ENCODE data around the gene PHACTR2.
"Not testable (repeated sequence)": the region's sequence is repeated elsewhere in the genome, so short reads cannot be mapped to it uniquely, and the experiment has no call there.

The PHACTR2 gene

DNA sequence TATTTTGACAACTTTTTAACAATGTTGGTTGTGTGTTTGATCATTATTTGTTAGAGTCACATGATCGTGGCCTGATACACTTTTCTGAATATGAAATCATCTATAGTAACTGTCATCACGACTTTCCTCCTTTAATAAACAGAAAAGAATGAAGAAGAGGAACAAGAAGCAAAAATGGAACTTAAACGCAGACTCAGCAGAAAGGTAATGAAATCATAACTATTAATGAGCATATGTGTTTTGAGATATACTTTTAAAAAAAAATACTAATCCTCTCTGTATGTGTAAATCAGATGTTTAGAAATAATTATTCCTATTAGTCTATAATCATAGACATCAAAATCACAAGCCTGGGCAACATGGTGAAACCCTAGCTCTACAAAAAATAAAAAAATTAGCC, 105.3 kb downstream of the PHACTR2 start:
- Histone ChIP-seq H3K27me3 (no peaks in the 10 kb centered on the region), H3K4me1 (peaks cover 0 to 18% (median 0%) of the 10 kb centered on the region in 4 donors), H3K27ac (peak overlapping the region; percentile 50 to 60), H3K36me3 (peaks cover 13 to 39% (median 19%) of the 10 kb centered on the region in 3 donors), H3K4me3 (no peak overlapping the region), H3K9me3 (peaks cover 0 to 8% (median 5%) of the 10 kb centered on the region in 3 donors)
- DNase-seq, result no peak
- intact Hi-C loops (cut with DNase I; ENCODE audit: low total_unique reads), result no loop called here
- TF ChIP-seq, protein P1, sequence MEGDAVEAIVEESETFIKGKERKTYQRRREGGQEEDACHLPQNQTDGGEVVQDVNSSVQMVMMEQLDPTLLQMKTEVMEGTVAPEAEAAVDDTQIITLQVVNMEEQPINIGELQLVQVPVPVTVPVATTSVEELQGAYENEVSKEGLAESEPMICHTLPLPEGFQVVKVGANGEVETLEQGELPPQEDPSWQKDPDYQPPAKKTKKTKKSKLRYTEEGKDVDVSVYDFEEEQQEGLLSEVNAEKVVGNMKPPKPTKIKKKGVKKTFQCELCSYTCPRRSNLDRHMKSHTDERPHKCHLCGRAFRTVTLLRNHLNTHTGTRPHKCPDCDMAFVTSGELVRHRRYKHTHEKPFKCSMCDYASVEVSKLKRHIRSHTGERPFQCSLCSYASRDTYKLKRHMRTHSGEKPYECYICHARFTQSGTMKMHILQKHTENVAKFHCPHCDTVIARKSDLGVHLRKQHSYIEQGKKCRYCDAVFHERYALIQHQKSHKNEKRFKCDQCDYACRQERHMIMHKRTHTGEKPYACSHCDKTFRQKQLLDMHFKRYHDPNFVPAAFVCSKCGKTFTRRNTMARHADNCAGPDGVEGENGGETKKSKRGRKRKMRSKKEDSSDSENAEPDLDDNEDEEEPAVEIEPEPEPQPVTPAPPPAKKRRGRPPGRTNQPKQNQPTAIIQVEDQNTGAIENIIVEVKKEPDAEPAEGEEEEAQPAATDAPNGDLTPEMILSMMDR (IDR thresholded peaks at IDR 0.05), result no peak

DNA sequence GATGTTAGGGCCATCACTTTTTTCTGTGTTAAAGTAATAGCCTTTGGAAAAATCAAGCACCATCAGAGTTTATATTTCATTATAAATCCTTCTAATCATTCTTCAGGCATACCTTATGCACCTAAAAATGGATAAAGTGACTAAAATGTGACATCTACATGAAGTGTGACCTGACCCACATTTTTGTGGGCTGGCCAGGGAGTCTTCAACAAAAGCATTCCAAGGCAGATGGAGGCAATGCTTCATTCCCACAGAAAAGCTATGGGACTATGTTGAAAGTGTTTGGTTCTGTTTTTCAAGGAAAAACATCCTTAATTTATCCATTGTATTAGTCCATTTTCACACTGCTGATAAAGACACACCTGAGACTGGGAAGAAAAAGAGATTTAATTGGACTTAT, 106.6 kb downstream of the PHACTR2 start:
- H3K36me3 ChIP-seq, result peaks cover 23 to 39% (median 28%) of the 10 kb centered on the region in 3 donors
- H3K4me1 ChIP-seq, result peaks cover 0 to 18% (median 0%) of the 10 kb centered on the region in 4 donors
- no peak overlapping the region for H3K27ac ChIP-seq
- DNase-seq, result no peak
- no peaks in the 10 kb centered on the region for H3K27me3 ChIP-seq
- H3K9me3 ChIP-seq, result peaks cover 0 to 8% (median 5%) of the 10 kb centered on the region in 3 donors
- TF ChIP-seq, protein P1 (IDR thresholded peaks at IDR 0.05), result no peak
- intact Hi-C loops (cut with DNase I; ENCODE audit: low total_unique reads), result no loop called here
- H3K4me3 ChIP-seq, result no peak overlapping the region

DNA sequence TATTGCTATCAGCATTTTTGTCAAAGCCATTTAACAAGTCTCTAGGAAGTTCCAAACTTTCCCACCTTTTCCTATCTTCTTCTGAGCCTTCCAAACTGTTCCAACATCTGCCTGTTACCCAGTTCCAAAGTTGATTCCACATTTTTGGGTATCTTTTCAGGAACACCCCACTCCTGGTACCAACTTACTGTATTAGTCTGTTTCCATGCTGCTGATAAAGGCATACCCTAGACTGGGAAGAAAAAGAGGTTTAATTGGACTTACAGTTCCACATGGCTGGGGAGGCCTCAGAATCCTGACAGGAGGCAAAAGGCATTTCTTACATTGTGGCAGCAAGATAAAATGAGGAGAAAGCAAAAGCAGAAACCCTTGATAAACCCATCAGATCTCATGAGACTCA, 108.6 kb downstream of the PHACTR2 start:
- H3K9me3 ChIP-seq; H3K27ac ChIP-seq; DNase-seq; H3K4me3 ChIP-seq; intact Hi-C loops (cut with DNase I; ENCODE audit: low total_unique reads); H3K27me3 ChIP-seq: not testable (repeated sequence)
- peaks cover 0 to 18% (median 0%) of the 10 kb centered on the region in 4 donors for H3K4me1 ChIP-seq
- peaks cover 36 to 56% (median 43%) of the 10 kb centered on the region in 3 donors for H3K36me3 ChIP-seq

DNA sequence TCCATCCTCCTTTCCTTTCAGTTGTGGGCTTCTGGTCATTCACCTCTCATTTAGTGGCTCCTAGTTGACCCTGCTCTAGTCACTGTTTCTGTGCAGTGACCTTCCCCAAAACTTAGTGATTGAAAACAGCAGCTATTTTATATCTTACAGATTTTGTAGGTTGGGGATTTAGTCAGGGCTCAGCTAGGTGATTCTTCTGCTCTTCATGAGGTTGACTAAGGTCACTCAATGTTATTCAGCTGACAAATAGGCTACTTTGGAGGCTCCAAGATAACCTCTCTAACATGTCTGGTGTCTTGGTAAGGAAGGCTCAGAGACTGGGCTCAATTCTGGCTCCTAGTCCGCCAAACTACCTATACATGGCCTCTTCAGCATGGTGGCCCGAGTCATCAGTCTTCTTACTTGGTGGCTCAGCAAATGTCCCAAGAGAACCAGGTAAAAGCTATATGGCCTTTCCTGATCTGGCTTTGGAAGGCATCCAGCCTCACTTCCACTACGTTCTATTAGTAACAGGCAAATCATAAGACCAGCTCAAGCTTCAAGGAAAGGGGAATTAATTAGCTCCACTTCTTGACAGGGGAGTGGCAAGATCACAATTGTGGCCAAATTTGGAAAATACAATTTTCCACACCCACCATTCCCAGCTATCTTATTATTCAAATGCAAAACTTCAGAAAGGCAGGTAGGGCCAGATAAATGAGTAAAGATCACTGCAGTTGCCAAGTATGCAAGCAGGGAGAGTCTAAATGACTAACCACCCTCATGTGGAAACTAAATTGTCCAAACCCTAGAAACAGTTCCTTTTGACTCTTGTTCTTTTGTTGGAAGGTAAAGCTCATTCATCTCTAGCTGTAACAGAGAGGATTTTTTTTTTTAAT, 114.9 kb downstream of the PHACTR2 start:
- H3K9me3 ChIP-seq, result peaks cover 0 to 5% (median 5%) of the 10 kb centered on the region in 3 donors
- TF ChIP-seq, protein P1 (IDR thresholded peaks at IDR 0.05), result no peak
- no peak overlapping the region for H3K4me3 ChIP-seq
- H3K36me3 ChIP-seq, result peaks cover 36 to 68% (median 44%) of the 10 kb centered on the region in 3 donors
- DNase-seq, result no peak
- no peak overlapping the region for H3K27ac ChIP-seq
- H3K27me3 ChIP-seq, result no peaks in the 10 kb centered on the region
- intact Hi-C loops (cut with DNase I; ENCODE audit: low total_unique reads), result no loop called here
- H3K4me1 ChIP-seq, result no peaks in the 10 kb centered on the region

DNA sequence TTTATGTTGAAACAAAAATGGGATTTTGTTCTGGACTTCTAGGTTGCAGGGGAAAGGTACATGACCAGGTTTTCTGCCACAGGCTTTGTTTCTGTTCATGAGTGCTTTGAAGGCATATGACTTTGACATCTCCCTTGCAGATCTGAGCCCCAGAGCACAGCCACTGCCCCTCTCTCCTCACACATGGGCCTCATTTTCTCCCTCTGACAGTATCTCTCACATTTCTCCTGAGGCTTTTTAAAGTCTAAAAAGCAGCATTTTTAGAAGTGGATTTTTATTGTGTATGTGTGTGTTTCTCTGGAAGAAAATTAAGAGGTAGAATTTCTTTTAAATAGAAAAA, 115.5 kb downstream of the PHACTR2 start:
- Histone ChIP-seq H3K27ac (no peak overlapping the region), H3K4me3 (no peak overlapping the region)

DNA sequence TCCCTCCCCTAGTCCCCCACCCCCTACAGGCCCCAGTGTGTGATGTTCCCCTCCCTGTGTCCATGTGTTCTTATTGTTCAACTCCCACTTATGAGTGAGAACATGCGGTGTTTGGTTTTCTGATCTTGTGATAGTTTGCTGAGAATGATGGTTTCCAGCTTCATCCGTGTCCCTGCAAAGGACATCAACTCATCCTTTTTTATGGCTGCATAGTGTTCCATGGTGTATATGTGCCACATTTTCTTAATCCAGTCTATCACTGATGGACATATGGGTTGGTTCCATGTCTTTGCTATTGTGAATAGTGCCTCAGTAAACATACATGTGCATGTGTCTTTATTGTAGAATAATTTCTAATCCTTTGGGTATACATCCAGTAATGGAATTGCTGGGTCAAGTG, 118.8 kb downstream of the PHACTR2 start:
- DNase-seq; intact Hi-C loops (cut with DNase I; ENCODE audit: low total_unique reads); H3K4me3 ChIP-seq; H3K27me3 ChIP-seq; H3K4me1 ChIP-seq; H3K9me3 ChIP-seq; H3K27ac ChIP-seq: not testable (repeated sequence)
- H3K36me3 ChIP-seq, result peaks cover 16 to 50% (median 25%) of the 10 kb centered on the region in 3 donors

More for the DNA sequence above, 115.5 kb downstream of the PHACTR2 start:
- H3K4me1 ChIP-seq, result no peaks in the 10 kb centered on the region
- intact Hi-C loops (cut with DNase I; ENCODE audit: low total_unique reads), result no loop called here
- H3K9me3 ChIP-seq, result peaks cover 0 to 5% (median 5%) of the 10 kb centered on the region in 3 donors
- TF ChIP-seq, protein P1 (IDR thresholded peaks at IDR 0.05), result no peak
- DNase-seq, result no peak
- H3K36me3 ChIP-seq, result peaks cover 36 to 68% (median 44%) of the 10 kb centered on the region in 3 donors
- H3K27me3 ChIP-seq, result no peaks in the 10 kb centered on the region

DNA sequence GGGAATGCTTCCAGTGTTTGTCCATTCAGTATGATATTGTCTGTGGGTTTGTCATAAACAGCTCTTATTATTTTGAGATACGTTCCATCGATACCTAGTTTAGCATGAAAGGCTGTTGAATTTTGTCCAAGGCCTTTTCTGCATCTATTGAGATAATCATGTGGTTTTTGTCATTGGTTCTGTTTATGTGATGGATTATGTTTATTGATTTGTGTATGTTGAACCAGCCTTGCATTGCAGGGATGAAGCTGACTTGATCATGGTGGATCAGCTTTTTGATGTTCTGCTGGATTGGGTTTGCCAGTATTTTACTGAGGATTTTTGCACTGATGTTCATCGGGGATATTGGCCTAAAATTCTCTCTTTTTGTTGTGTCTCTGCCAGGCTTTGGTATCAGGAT, 120.7 kb downstream of the PHACTR2 start:
- H3K27ac ChIP-seq, result not testable (repeated sequence)

More for the DNA sequence above, 120.7 kb downstream of the PHACTR2 start:
- H3K27me3 ChIP-seq; H3K9me3 ChIP-seq; H3K4me1 ChIP-seq; intact Hi-C loops (cut with DNase I; ENCODE audit: low total_unique reads); DNase-seq; H3K4me3 ChIP-seq: not testable (repeated sequence)
- H3K36me3 ChIP-seq, result peaks cover 10 to 37% (median 10%) of the 10 kb centered on the region in 3 donors
